IMR-90 (cell line): ENCODE results near the gene C2. TPM values are rescaled to one million over a fixed set of nuclear protein-coding genes. Genes with fewer than 3 reads are reported as not detected.

Experiments used
- ATAC-seq: fragments of 200-7000 bp; cut with Tn5 transposase; 2 replicates; pipeline ENCODE4 v1.9.1; 2020; ENCODE audit warnings: low read depth, mild to moderate bottlenecking, moderate library complexity
- BruUV-seq: library from RNA; stranded (reverse); fragments of 400-500 nt; replicated peaks from 2 replicates; lab custom pipeline; 2021; lab: Mats Ljungman, UMichigan
- CTCF ChIA-PET: fragments of 300-600 bp; formaldehyde crosslinking; extraction: SDS; loops from one replicate; lab custom pipeline; 2021; ENCODE audit warnings: antibody characterized with exemption; lab: Yijun Ruan, JAX
- POLR2A ChIA-PET: fragments of 300-600 bp; sonication (Branson Sonifier 250); formaldehyde crosslinking; loops from one replicate; lab custom pipeline; 2022; ENCODE audit warnings: antibody characterized with exemption; ENCODE audit not compliant: unreplicated experiment; lab: Charles Lee
- DNase-seq: peaks from one replicate; pipeline ENCODE4 v3.0.0; 2013
- H2AFZ ChIP-seq: replicated peaks from 2 replicates; pipeline ENCODE3; 2013; ENCODE audit warnings: low read length, mild to moderate bottlenecking; ENCODE audit not compliant: poor library complexity
- H2AK5ac ChIP-seq: 2 replicates; pipeline ENCODE4 v1.6.1; 2013; ENCODE audit warnings: low read depth, low read length, inconsistent platforms
- H2AK9ac ChIP-seq: replicated peaks from 2 replicates; pipeline ENCODE3; 2013; ENCODE audit warnings: mild to moderate bottlenecking, low read depth, low read length, moderate library complexity; ENCODE audit not compliant: poor library complexity
- H2BK120ac ChIP-seq: 2 replicates; pipeline ENCODE4 v1.6.1; 2013; ENCODE audit warnings: low read depth, low read length, inconsistent platforms
- H2BK15ac ChIP-seq: 3 replicates; pipeline ENCODE4 v1.6.1; 2013; ENCODE audit warnings: low read depth, low read length, inconsistent platforms
- H2BK20ac ChIP-seq: 2 replicates; pipeline ENCODE4 v1.6.1; 2013; ENCODE audit warnings: low read depth, mild to moderate bottlenecking, inconsistent platforms, low read length, moderate library complexity
- H2BK5ac ChIP-seq: 2 replicates; pipeline ENCODE4 v1.6.1; 2013; ENCODE audit warnings: mild to moderate bottlenecking, low read depth, low read length, inconsistent platforms; ENCODE audit not compliant: poor library complexity, severe bottlenecking
- H3K14ac ChIP-seq: replicated peaks from 2 replicates; pipeline ENCODE4 v1.6.1; 2013; ENCODE audit warnings: low read depth, low read length, inconsistent platforms
- H3K18ac ChIP-seq: 2 replicates; pipeline ENCODE4 v1.6.1; 2013; ENCODE audit warnings: low read depth, low read length, control low read depth
- H3K23ac ChIP-seq: 2 replicates; pipeline ENCODE4 v1.6.1; 2013; ENCODE audit warnings: low read depth, low read length, inconsistent platforms
- H3K27ac ChIP-seq: 2 replicates; pipeline ENCODE4 v1.5.1; 2013; ENCODE audit warnings: mild to moderate bottlenecking, control low read depth, low read length; ENCODE audit not compliant: insufficient read depth
- H3K27me3 ChIP-seq: 2 replicates; pipeline ENCODE4 v1.6.1; 2013; ENCODE audit warnings: low read length; ENCODE audit not compliant: control insufficient read depth, insufficient read depth
- H3K36me3 ChIP-seq: 2 replicates; pipeline ENCODE4 v1.6.1; 2013; ENCODE audit warnings: low read length, mixed read lengths; ENCODE audit not compliant: control insufficient read depth, insufficient read depth
- H3K4ac ChIP-seq: 2 replicates; pipeline ENCODE4 v1.6.1; 2013; ENCODE audit warnings: low read depth, low read length, inconsistent platforms
- H3K4me1 ChIP-seq: 2 replicates; pipeline ENCODE4 v1.6.1; 2013; ENCODE audit warnings: low read length, mixed read lengths; ENCODE audit not compliant: control insufficient read depth, insufficient read depth
- H3K4me2 ChIP-seq: 2 replicates; pipeline ENCODE4 v1.6.1; 2013; ENCODE audit warnings: low read depth, mild to moderate bottlenecking, control low read depth, low read length, moderate library complexity
- H3K4me3 ChIP-seq: 2 replicates; pipeline ENCODE4 v1.5.1; 2013; ENCODE audit warnings: low read depth, mild to moderate bottlenecking, control low read depth, low read length, moderate library complexity; ENCODE audit not compliant: insufficient read depth
- H3K56ac ChIP-seq: 2 replicates; pipeline ENCODE4 v1.6.1; 2013; ENCODE audit warnings: low read length, inconsistent platforms; ENCODE audit not compliant: insufficient read depth; ENCODE audit errors: extremely low read depth
- H3K79me1 ChIP-seq, 2 experiments: 2 replicates each; pipeline ENCODE4 v1.6.1; 2013; ENCODE audit warnings: low read length in 2 of 2, inconsistent platforms in 1 of 2, low read depth in 1 of 2
- H3K9ac ChIP-seq: 2 replicates; pipeline ENCODE4 v1.6.1; 2013; ENCODE audit warnings: low read depth, low read length, control low read depth
- H3K9me1 ChIP-seq: 2 replicates; pipeline ENCODE4 v1.6.1; 2013; ENCODE audit warnings: low read length, inconsistent platforms; ENCODE audit not compliant: insufficient read depth
- H3K9me3 ChIP-seq: 2 replicates; pipeline ENCODE4 v1.6.1; 2013; ENCODE audit warnings: low read length; ENCODE audit not compliant: control insufficient read depth, insufficient read depth
- H4K20me1 ChIP-seq: 2 replicates; pipeline ENCODE4 v1.6.1; 2013; ENCODE audit warnings: low read length, inconsistent platforms; ENCODE audit not compliant: insufficient read depth
- H4K5ac ChIP-seq: 2 replicates; pipeline ENCODE4 v1.6.1; 2013; ENCODE audit warnings: mild to moderate bottlenecking, low read depth, low read length, control low read depth
- H4K8ac ChIP-seq, 2 experiments: 2 replicates each; pipeline ENCODE4 v1.6.1; 2013; ENCODE audit warnings: low read depth in 2 of 2, low read length in 2 of 2, control low read depth in 1 of 2, inconsistent platforms in 1 of 2
- H4K91ac ChIP-seq: 2 replicates; pipeline ENCODE4 v1.6.1; 2013; ENCODE audit warnings: low read depth, low read length, inconsistent platforms; ENCODE audit not compliant: insufficient read depth
- BHLHE40 ChIP-seq: fragments of 150-350 bp; IDR thresholded peaks from 2 replicates; pipeline ENCODE4 v1.6.1; 2016; ENCODE audit warnings: mild to moderate bottlenecking, low read depth, low read length
- CEBPB ChIP-seq: IDR thresholded peaks from 2 replicates; pipeline ENCODE4 v1.6.1; 2012; ENCODE audit warnings: low read depth, low read length, improper control_type of control experiment
- CTCF ChIP-seq: conservative IDR thresholded peaks from 2 replicates; pipeline ENCODE4 v1.5.1; 2012; ENCODE audit warnings: mild to moderate bottlenecking, low read depth, low read length, improper control_type of control experiment
- ELK1 ChIP-seq: fragments of 150-350 bp; IDR thresholded peaks from 2 replicates; pipeline ENCODE4 v1.6.1; 2016; ENCODE audit warnings: low read depth, mild to moderate bottlenecking, low read length, moderate library complexity, borderline replicate concordance
- FOS ChIP-seq: fragments of 150-350 bp; IDR thresholded peaks from 2 replicates; pipeline ENCODE4 v1.6.1; 2016; ENCODE audit warnings: low read depth, low read length
- MAFK ChIP-seq: IDR thresholded peaks from 2 replicates; pipeline ENCODE4 v1.6.1; 2012; ENCODE audit warnings: low read depth, low read length, improper control_type of control experiment
- MAZ ChIP-seq: IDR thresholded peaks from 2 replicates; pipeline ENCODE4 v1.6.1; 2012; ENCODE audit warnings: low read depth, mild to moderate bottlenecking, low read length, improper control_type of control experiment, moderate library complexity, borderline replicate concordance
- MXI1 ChIP-seq: IDR thresholded peaks from 2 replicates; pipeline ENCODE4 v1.6.1; 2012; ENCODE audit warnings: low read depth, mild to moderate bottlenecking, low read length, moderate library complexity, borderline replicate concordance
- NFE2L2 ChIP-seq: fragments of 150-350 bp; IDR thresholded peaks from 2 replicates; pipeline ENCODE4 v1.6.1; 2016; ENCODE audit warnings: low read depth, mild to moderate bottlenecking, low read length
- POLR2A ChIP-seq: IDR thresholded peaks from 2 replicates; pipeline ENCODE4 v1.6.1; 2012; ENCODE audit warnings: mild to moderate bottlenecking, low read depth, low read length
- RAD21 ChIP-seq: IDR thresholded peaks from 2 replicates; pipeline ENCODE4 v1.6.1; 2012; ENCODE audit warnings: low read length, improper control_type of control experiment
- RCOR1 ChIP-seq: IDR thresholded peaks from 2 replicates; pipeline ENCODE4 v1.6.1; 2012; ENCODE audit warnings: mild to moderate bottlenecking, low read length, improper control_type of control experiment; ENCODE audit not compliant: insufficient replicate concordance
- SMC3 ChIP-seq: fragments of 150-350 bp; IDR thresholded peaks from 2 replicates; pipeline ENCODE4 v1.6.1; 2016; ENCODE audit warnings: low read depth, mild to moderate bottlenecking, antibody characterized with exemption, low read length, moderate library complexity
- WGBS, 2 experiments: methylation state at CpG; one replicate each; pipeline versions ENCODE4 v1.1.5 to v1.1.7; 2013; ENCODE audit warnings: missing lambda C conversion rate in 2 of 2; ENCODE audit not compliant: insufficient read length in 1 of 2; ENCODE audit errors: extremely low coverage in 2 of 2; 5-methylcytosine and 5-hydroxymethylcytosine counted together
- dilution Hi-C: fragments of 300-500 bp; cut with HindIII; formaldehyde crosslinking; loops from one replicate; pipeline ENCODE4 v1.14.3; 2018; ENCODE audit warnings: low sequenced_read_pairs; ENCODE audit not compliant: unreplicated experiment
- in situ Hi-C: fragments of 300-500 bp; cut with MboI; formaldehyde crosslinking; loops from 3 replicates; pipeline ENCODE4 v1.14.3; 2019; ENCODE audit warnings: low sequenced_read_pairs, inconsistent platforms, mixed read lengths
- intact Hi-C: fragments of 100-400 bp; cut with micrococcal nuclease; formaldehyde crosslinking; loops from 2 replicates; pipeline ENCODE4 v1.10.0; 2022
- polyA plus RNA-seq, 3 experiments: library from polyadenylated mRNA; depleted of rRNA; stranded (reverse); fragments of >200 nt; gene quantifications; 2 replicates each; pipeline ENCODE4 v1.2.3, GENCODE V29; 2012; ENCODE audit warnings: low replicate concordance in 1 of 3
- total RNA-seq: library from RNA; depleted of rRNA; stranded (reverse); fragments of >200 nt; gene quantifications from 2 replicates; pipeline ENCODE4 v1.2.3, GENCODE V29; 2012
- TF ChIP-seq, protein P1 (sequence below): fragments of 150-350 bp; IDR thresholded peaks from 2 replicates; pipeline ENCODE4 v1.6.1; 2017; ENCODE audit warnings: mild to moderate bottlenecking, antibody characterized with exemption, low read length, low read depth

C2 gene
- total and polyA plus RNA-seq, 2 of the 4 experiments (the other 2 are of a cell fraction), result 0.18 to 0.19 TPM

DNA sequence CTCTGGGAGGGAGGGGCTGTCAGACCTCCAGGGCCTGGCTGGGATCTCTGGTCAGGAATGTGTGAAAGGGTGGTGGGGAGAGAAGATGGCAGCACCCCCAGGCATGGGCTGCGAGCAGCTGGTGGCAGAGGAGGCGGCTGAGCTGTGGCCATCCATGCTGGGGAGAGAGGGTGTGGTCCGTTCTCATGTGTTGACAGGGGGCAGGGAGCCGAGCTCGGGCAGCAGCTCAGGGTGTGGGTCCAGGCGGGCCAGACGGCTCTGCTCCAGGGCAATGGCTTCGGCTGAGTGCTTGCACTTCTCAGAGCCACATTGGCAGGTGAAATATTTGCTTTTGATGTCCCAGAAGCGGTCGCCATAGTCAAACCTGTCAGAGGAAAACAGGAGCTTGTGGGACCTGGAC, 47.6 kb upstream of the C2 start:
- DNase-seq (no peak), ATAC-seq (no peak)
- H3K27ac ChIP-seq, result no peak overlapping the region
- TSS peak; percentile 97 for BruUV-seq
- H3K4ac ChIP-seq, result no peak overlapping the region
- H4K5ac ChIP-seq, result no peak overlapping the region
- no peak overlapping the region for H2AK5ac ChIP-seq
- ChIA-PET CTCF (no interaction called here), POLR2A (no interaction called here)
- 0 out of 2 replicates have a peak, but pooled peaks cover 2% of the 10 kb centered on the region for H4K20me1 ChIP-seq
- intact Hi-C loops, result no loop called here
- H3K14ac ChIP-seq, result no peak overlapping the region
- dilution Hi-C loops, result no loop called here
- WGBS, 2 experiments, result 79% methylated on average over 7 of the region's 10 CpGs; no CpG with 5 or more reads in 1 of the 2 experiments
- 0 out of 2 replicates have a peak, but pooled peaks cover 2% of the 10 kb centered on the region for H3K9me1 ChIP-seq
- H3K18ac ChIP-seq, result no peak overlapping the region
- no peaks in the 10 kb centered on the region for H3K27me3 ChIP-seq
- H4K8ac ChIP-seq, result no peak overlapping the region
- H3K36me3 ChIP-seq, result peaks cover 48% of the 10 kb centered on the region
- TF ChIP-seq CTCF (no peak), ELK1 (no peak), MAZ (no peak), RAD21 (no peak), MAFK (no peak), RCOR1 (no peak), FOS (no peak), SMC3 (no peak), CEBPB (no peak), POLR2A (no peak), BHLHE40 (no peak), MXI1 (no peak), NFE2L2 (no peak)
- TF ChIP-seq, protein P1, sequence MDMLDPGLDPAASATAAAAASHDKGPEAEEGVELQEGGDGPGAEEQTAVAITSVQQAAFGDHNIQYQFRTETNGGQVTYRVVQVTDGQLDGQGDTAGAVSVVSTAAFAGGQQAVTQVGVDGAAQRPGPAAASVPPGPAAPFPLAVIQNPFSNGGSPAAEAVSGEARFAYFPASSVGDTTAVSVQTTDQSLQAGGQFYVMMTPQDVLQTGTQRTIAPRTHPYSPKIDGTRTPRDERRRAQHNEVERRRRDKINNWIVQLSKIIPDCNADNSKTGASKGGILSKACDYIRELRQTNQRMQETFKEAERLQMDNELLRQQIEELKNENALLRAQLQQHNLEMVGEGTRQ, result no peak
- in situ Hi-C loops, result no loop called here
- H2BK15ac ChIP-seq, result no peak overlapping the region
- H2BK20ac ChIP-seq, result no peak overlapping the region
- H3K23ac ChIP-seq, result no peak overlapping the region
- H3K56ac ChIP-seq, result no peak overlapping the region
- peaks cover 9% of the 10 kb centered on the region for H3K4me1 ChIP-seq
- H3K9ac ChIP-seq, result no peak overlapping the region
- H2BK5ac ChIP-seq, result no peak overlapping the region
- no peak overlapping the region for H3K4me3 ChIP-seq
- no peak overlapping the region for H3K4me2 ChIP-seq
- H3K9me3 ChIP-seq, result no peaks in the 10 kb centered on the region
- no peaks in the 10 kb centered on the region for H3K79me1 ChIP-seq
- H4K91ac ChIP-seq, result no peak overlapping the region
- no peak overlapping the region for H2BK120ac ChIP-seq
- no peak overlapping the region for H2AFZ ChIP-seq
- H2AK9ac ChIP-seq, result no peak overlapping the region
